Neural cell (in vitro differentiated cells): ENCODE data around the gene PF4V1. TPM values are rescaled to one million over a fixed set of nuclear protein-coding genes. Genes with fewer than 3 reads are reported as not detected.

ENCODE experiments used
- H2AFZ ChIP-seq: fragments of 200-600, 300-800 bp; sonication (generic), shearing (Covaris generic); 2 replicates; pipeline ENCODE4 v1.6.0; 2014; ENCODE audit warnings: low read depth, mild to moderate bottlenecking, antibody characterized with exemption, low read length, moderate library complexity
- H3F3A ChIP-seq: fragments of 200-600 bp; shearing (Covaris generic); 2 replicates; pipeline ENCODE4 v1.6.1; 2016; ENCODE audit warnings: mild to moderate bottlenecking, moderate library complexity, mixed read lengths, antibody characterized with exemption, low read length; ENCODE audit not compliant: insufficient read depth, poor library complexity, severe bottlenecking
- H3K27ac ChIP-seq: fragments of 200-600, 300-800 bp; sonication (generic), shearing (Covaris generic); 2 replicates; pipeline ENCODE4 v1.5.1; 2014; ENCODE audit warnings: mild to moderate bottlenecking, low read length, moderate library complexity
- H3K27me3 ChIP-seq: fragments of 300-800, 200-600 bp; sonication (generic), shearing (Covaris generic); 2 replicates; pipeline ENCODE4 v1.6.0; 2014; ENCODE audit warnings: mild to moderate bottlenecking, low read depth, low read length, moderate library complexity; ENCODE audit not compliant: insufficient read depth
- H3K36me3 ChIP-seq: fragments of 300-800, 200-600 bp; sonication (generic), shearing (Covaris generic); 2 replicates; pipeline ENCODE4 v1.5.1; 2014; ENCODE audit warnings: mild to moderate bottlenecking, antibody characterized with exemption, low read length, moderate library complexity; ENCODE audit not compliant: insufficient read depth
- H3K4me2 ChIP-seq: fragments of 300-800, 200-600 bp; sonication (generic), shearing (Covaris generic); 2 replicates; pipeline ENCODE4 v1.6.0; 2014; ENCODE audit warnings: mild to moderate bottlenecking, low read length
- H3K4me3 ChIP-seq: fragments of 300-800, 200-600 bp; sonication (generic), shearing (Covaris generic); 2 replicates; pipeline ENCODE4 v1.5.1; 2014; ENCODE audit warnings: mild to moderate bottlenecking, low read length, moderate library complexity
- H3K79me2 ChIP-seq: fragments of 200-600 bp; shearing (Covaris generic); replicated peaks from 2 replicates; pipeline ENCODE4 v1.6.0; 2014; ENCODE audit warnings: mild to moderate bottlenecking, low read length, moderate library complexity; ENCODE audit not compliant: insufficient read depth
- H3K9ac ChIP-seq: fragments of 300-800, 200-600 bp; sonication (generic), shearing (Covaris generic); 2 replicates; pipeline ENCODE4 v1.6.1; 2016; ENCODE audit warnings: mild to moderate bottlenecking, low read length, mixed read lengths
- H3K9me2 ChIP-seq: fragments of 200-600 bp; shearing (Covaris generic); 2 replicates; pipeline ENCODE4 v1.6.1; 2016; ENCODE audit warnings: mild to moderate bottlenecking, low read length, mixed read lengths; ENCODE audit not compliant: insufficient read depth
- H3K9me3 ChIP-seq: fragments of 200-600, 300-800 bp; sonication (generic), shearing (Covaris generic); 2 replicates; pipeline ENCODE4 v1.6.1; 2016; ENCODE audit warnings: mild to moderate bottlenecking, mixed run types, low read length, moderate library complexity, mixed read lengths
- H4K20me1 ChIP-seq: fragments of 200-600 bp; shearing (Covaris generic); 2 replicates; pipeline ENCODE4 v1.6.1; 2016; ENCODE audit warnings: mild to moderate bottlenecking, mixed run types; ENCODE audit not compliant: insufficient read depth
- EP300 ChIP-seq: fragments of 450-650 bp; conservative IDR thresholded peaks from 2 replicates; pipeline ENCODE4 v1.6.1; 2014; ENCODE audit warnings: antibody characterized with exemption, mild to moderate bottlenecking, moderate library complexity; ENCODE audit not compliant: poor library complexity, severe bottlenecking
- EZH2 ChIP-seq: fragments of 200-600, 300-800 bp; shearing (Covaris generic), sonication (generic); IDR thresholded peaks from 2 replicates; pipeline ENCODE4 v1.6.1; 2014; ENCODE audit warnings: antibody characterized with exemption, low read length, borderline replicate concordance, mild to moderate bottlenecking; ENCODE audit not compliant: insufficient read depth, poor library complexity, severe bottlenecking
- MXI1 ChIP-seq: fragments of 450-650 bp; conservative IDR thresholded peaks from 2 replicates; pipeline ENCODE4 v1.6.1; 2014; ENCODE audit warnings: antibody characterized with exemption, mild to moderate bottlenecking; ENCODE audit not compliant: poor library complexity, severe bottlenecking
- POLR2AphosphoS5 ChIP-seq: IDR thresholded peaks from 2 replicates; pipeline ENCODE4 v1.6.1; 2012
- RAD21 ChIP-seq: fragments of 450-650 bp; conservative IDR thresholded peaks from 2 replicates; pipeline ENCODE4 v1.6.1; 2014; ENCODE audit warnings: antibody characterized with exemption, mild to moderate bottlenecking, moderate library complexity
- SMC3 ChIP-seq: fragments of 450-650 bp; conservative IDR thresholded peaks from 2 replicates; pipeline ENCODE4 v1.6.1; 2014; ENCODE audit warnings: antibody characterized with exemption, mild to moderate bottlenecking, moderate library complexity; ENCODE audit not compliant: poor library complexity
- TAF1 ChIP-seq: IDR thresholded peaks from 2 replicates; pipeline ENCODE4 v1.6.1; 2012; ENCODE audit warnings: low read depth
- polyA plus RNA-seq: library from polyadenylated mRNA; depleted of rRNA; stranded (reverse); fragments of >200 nt; gene quantifications from 2 replicates; pipeline ENCODE4 v1.2.3, GENCODE V29; 2014
- TF ChIP-seq, protein P1 (sequence below): fragments of 450-650 bp; IDR thresholded peaks from 2 replicates; pipeline ENCODE4 v1.5.1; 2014; ENCODE audit warnings: antibody characterized with exemption, mild to moderate bottlenecking, moderate library complexity; ENCODE audit not compliant: poor library complexity, severe bottlenecking
- TF ChIP-seq, protein P2 (sequence below): IDR thresholded peaks from 2 replicates; pipeline ENCODE4 v1.6.1; 2012; ENCODE audit warnings: borderline replicate concordance

Gene PF4V1
- polyA plus RNA-seq, 1 donor from 2014 or later = not detected

DNA sequence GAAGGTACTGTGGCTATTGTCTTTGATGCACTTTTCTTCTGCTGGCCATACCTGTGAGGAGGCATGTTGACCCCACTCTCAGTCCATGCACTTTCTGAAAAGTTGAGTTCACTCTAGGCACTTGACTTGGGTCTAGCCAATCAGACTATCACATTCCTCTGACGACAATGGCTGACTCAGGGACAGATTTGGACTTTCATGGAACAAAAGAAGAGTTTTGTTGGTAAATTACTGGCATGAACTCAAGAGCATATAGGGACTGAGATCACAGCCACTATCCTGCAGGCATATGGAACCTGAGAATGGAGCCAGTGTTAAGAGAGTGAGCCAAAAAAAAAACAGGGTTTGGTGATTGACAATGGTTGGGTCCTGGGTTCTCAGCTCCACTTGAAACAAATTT is 41.3 kb upstream of the PF4V1 start:
- Histone ChIP-seq H3K36me3 (no peaks in the 10 kb centered on the region), H3K9me3 (no peaks in the 10 kb centered on the region), H3K9ac (no peak overlapping the region), H3K4me2 (no peak overlapping the region), H3K4me3 (no peak overlapping the region), H3K27ac (no peak overlapping the region), H4K20me1 (no peaks in the 10 kb centered on the region), H3K79me2 (no peaks in the 10 kb centered on the region), H3F3A (no peaks in the 10 kb centered on the region), H3K9me2 (no peaks in the 10 kb centered on the region), H2AFZ (no peak overlapping the region), H3K27me3 (no peaks in the 10 kb centered on the region)
- TF ChIP-seq, protein P1, sequence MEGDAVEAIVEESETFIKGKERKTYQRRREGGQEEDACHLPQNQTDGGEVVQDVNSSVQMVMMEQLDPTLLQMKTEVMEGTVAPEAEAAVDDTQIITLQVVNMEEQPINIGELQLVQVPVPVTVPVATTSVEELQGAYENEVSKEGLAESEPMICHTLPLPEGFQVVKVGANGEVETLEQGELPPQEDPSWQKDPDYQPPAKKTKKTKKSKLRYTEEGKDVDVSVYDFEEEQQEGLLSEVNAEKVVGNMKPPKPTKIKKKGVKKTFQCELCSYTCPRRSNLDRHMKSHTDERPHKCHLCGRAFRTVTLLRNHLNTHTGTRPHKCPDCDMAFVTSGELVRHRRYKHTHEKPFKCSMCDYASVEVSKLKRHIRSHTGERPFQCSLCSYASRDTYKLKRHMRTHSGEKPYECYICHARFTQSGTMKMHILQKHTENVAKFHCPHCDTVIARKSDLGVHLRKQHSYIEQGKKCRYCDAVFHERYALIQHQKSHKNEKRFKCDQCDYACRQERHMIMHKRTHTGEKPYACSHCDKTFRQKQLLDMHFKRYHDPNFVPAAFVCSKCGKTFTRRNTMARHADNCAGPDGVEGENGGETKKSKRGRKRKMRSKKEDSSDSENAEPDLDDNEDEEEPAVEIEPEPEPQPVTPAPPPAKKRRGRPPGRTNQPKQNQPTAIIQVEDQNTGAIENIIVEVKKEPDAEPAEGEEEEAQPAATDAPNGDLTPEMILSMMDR = no peak
- TF ChIP-seq EZH2 (no peak), RAD21 (no peak), POLR2AphosphoS5 (no peak), EP300 (no peak), MXI1 (no peak), TAF1 (no peak), SMC3 (no peak)
- TF ChIP-seq, protein P2, sequence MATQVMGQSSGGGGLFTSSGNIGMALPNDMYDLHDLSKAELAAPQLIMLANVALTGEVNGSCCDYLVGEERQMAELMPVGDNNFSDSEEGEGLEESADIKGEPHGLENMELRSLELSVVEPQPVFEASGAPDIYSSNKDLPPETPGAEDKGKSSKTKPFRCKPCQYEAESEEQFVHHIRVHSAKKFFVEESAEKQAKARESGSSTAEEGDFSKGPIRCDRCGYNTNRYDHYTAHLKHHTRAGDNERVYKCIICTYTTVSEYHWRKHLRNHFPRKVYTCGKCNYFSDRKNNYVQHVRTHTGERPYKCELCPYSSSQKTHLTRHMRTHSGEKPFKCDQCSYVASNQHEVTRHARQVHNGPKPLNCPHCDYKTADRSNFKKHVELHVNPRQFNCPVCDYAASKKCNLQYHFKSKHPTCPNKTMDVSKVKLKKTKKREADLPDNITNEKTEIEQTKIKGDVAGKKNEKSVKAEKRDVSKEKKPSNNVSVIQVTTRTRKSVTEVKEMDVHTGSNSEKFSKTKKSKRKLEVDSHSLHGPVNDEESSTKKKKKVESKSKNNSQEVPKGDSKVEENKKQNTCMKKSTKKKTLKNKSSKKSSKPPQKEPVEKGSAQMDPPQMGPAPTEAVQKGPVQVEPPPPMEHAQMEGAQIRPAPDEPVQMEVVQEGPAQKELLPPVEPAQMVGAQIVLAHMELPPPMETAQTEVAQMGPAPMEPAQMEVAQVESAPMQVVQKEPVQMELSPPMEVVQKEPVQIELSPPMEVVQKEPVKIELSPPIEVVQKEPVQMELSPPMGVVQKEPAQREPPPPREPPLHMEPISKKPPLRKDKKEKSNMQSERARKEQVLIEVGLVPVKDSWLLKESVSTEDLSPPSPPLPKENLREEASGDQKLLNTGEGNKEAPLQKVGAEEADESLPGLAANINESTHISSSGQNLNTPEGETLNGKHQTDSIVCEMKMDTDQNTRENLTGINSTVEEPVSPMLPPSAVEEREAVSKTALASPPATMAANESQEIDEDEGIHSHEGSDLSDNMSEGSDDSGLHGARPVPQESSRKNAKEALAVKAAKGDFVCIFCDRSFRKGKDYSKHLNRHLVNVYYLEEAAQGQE = no peak

DNA sequence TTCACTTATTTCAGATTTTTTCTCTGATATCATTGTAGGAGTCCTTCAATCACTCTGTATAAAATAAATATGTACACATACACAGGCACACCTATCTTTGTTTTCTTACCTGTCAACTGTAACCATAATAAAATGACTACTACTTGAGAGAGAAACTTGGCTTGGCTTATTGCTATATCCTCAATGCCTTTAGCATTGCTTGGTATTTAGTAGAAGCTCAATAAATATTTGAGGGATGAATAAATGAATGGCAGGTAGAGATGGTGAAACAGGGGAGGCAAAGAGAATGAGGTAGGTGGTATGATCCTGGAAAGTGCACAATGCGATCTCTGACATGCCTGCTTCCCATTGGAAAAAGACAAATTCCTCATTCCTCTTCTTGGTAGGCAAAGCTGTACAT is 38.4 kb upstream of the PF4V1 start:
- Histone ChIP-seq H3K79me2 (no peaks in the 10 kb centered on the region), H3K27ac (no peak overlapping the region), H2AFZ (no peak overlapping the region), H3F3A (no peaks in the 10 kb centered on the region), H4K20me1 (no peaks in the 10 kb centered on the region), H3K36me3 (no peaks in the 10 kb centered on the region), H3K4me3 (no peak overlapping the region), H3K4me2 (no peak overlapping the region), H3K9ac (no peak overlapping the region), H3K9me2 (no peaks in the 10 kb centered on the region), H3K27me3 (no peaks in the 10 kb centered on the region), H3K9me3 (no peaks in the 10 kb centered on the region)
- TF ChIP-seq EP300 (no peak), RAD21 (no peak), POLR2AphosphoS5 (no peak), EZH2 (no peak), SMC3 (no peak), MXI1 (no peak), TAF1 (no peak)
- TF ChIP-seq, protein P2 = no peak
- TF ChIP-seq, protein P1 = no peak
